ENCODE results near the gene MYH7B.

The MYH7B gene

GRCh38 chr20:34992751-34993417 is 37.2 kb downstream of the MYH7B start:
- no peak for DNase-seq (ENCODE audit: low read depth in 2 of 2)

DNA sequence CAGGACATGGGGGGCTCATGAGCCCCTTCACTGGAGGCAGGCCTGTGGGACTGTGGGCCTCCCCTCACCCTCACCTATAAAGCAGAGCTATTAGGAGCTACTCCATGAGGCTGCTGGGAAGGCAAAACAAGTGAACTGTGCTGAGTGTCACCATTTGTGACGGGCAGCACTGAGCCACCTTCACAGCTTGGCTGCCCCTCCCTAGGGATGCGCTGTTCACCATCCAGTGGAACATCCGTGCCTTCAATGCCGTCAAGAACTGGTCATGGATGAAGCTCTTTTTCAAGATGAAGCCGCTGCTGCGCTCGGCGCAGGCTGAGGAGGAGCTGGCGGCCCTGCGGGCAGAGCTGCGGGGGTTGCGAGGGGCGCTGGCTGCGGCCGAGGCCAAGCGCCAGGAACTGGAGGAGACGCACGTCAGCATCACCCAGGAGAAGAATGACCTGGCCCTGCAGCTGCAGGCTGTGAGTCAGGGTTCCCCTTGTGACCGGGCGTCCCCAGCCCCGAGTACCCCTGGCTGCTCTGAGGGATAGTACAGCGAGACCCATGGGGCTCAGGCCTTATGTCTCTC is 38.4 kb downstream of the MYH7B start:
- DNase-seq (ENCODE audit: low read depth in 2 of 2), result no peak

DNA sequence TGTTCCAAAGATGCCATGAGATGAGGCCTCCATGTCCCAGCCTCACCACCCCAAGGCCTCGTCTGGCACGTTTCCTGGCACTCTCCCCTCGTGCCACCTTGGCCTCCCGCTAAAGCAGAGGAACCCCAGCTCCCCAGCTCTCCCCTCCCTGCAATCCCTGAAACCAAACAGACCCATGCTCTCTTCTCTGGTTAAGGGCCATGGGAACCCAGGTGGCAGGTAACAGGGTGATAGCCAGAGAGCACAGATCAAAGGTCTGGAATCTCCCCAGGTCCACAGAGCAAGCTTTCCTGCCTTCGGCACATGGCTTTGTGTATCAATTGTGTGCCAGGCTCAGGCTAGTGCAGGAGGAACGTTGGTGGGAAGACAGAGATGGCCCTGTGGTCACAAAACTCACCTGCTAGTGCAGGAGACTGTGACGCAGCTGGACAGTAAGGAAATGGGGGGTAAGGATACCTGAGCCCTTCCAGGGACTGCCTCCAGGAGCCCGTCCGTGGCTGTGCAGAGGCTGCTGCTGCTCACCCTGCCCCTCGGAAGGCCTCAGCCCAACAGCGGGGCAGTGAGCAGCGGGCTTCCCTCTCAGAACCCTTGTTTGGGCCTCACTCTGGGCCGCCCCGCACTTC is 39.0 kb downstream of the MYH7B start:
- no peak for DNase-seq (ENCODE audit: low read depth in 2 of 2)

GRCh38 chr20:34995192-34995591 is 39.5 kb downstream of the MYH7B start:
- DNase-seq (ENCODE audit: low read depth in 2 of 2), result no peak

GRCh38 chr20:34995696-34996095 is 40.0 kb downstream of the MYH7B start:
- no peak for DNase-seq (ENCODE audit: low read depth in 2 of 2)

- DNase-seq (ENCODE audit: low read depth in 2 of 2), result no peak
Observed at GRCh38 chr20:34996243-34997028, 40.8 kb downstream of the MYH7B start.

GRCh38 chr20:34997131-34997561 is 41.5 kb downstream of the MYH7B start:
- DNase-seq (ENCODE audit: low read depth in 2 of 2), result no peak

DNA sequence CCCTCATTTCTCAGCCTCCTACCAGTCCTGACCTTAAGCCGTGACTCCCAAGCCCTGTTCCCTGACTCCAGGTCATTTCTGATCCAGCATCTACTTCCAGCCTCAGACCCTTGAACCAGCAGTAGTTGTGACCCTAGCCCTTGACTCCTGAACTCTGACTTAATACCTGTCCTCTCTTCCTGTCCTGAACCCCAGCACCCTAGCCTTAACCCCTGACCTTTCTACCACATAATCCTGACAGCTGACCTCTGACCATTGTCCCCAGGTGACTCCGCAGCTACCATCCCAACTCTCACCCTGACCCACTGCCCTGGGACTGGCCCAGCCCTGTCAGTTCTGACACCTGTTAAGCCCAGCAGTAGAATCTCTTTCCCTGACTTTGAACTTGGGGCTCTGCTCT is 42.1 kb downstream of the MYH7B start:
- no peak for DNase-seq (ENCODE audit: low read depth in 2 of 2)

GRCh38 chr20:34998331-34998950 is 42.8 kb downstream of the MYH7B start:
- DNase-seq (ENCODE audit: low read depth in 2 of 2), result no peak

- DNase-seq (ENCODE audit: low read depth in 2 of 2), result no peak
Observed at GRCh38 chr20:34999021-34999451, 43.4 kb downstream of the MYH7B start.

- no peak for DNase-seq (ENCODE audit: low read depth in 2 of 2)
Observed at GRCh38 chr20:34999782-35000181, 44.1 kb downstream of the MYH7B start.

- DNase-seq (ENCODE audit: low read depth in 2 of 2), result no peak
Observed at GRCh38 chr20:35000311-35000921, 44.7 kb downstream of the MYH7B start.

DNA sequence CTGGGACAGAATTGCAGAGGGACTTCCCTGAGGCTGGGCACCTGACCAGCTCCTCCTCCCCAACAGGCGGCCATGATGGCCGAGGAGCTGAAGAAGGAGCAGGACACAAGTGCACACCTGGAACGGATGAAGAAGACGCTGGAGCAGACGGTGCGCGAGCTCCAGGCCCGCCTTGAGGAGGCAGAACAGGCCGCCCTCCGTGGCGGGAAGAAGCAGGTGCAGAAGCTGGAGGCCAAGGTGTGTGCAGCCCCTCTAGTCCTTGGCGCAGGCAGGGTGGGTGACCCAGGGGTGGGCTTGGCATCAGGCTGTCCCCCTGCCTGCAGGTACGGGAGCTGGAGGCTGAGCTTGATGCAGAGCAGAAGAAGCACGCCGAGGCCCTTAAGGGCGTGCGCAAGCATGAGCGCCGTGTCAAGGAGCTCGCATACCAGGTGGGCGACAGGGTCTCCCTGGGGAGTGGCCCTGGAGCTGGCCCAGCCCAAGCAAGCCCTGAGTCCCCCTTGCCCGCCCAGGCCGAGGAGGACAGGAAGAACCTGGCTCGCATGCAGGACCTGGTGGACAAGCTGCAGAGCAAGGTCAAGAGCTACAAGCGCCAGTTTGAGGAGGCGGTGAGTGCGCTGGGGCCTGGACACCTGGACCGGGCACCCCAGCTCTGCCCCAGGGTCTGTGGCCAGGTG is 45.4 kb downstream of the MYH7B start:
- DNase-seq (ENCODE audit: low read depth in 2 of 2), result no peak

GRCh38 chr20:35001596-35002362 is 46.1 kb downstream of the MYH7B start:
- DNase-seq (ENCODE audit: low read depth in 2 of 2), result no peak

DNA sequence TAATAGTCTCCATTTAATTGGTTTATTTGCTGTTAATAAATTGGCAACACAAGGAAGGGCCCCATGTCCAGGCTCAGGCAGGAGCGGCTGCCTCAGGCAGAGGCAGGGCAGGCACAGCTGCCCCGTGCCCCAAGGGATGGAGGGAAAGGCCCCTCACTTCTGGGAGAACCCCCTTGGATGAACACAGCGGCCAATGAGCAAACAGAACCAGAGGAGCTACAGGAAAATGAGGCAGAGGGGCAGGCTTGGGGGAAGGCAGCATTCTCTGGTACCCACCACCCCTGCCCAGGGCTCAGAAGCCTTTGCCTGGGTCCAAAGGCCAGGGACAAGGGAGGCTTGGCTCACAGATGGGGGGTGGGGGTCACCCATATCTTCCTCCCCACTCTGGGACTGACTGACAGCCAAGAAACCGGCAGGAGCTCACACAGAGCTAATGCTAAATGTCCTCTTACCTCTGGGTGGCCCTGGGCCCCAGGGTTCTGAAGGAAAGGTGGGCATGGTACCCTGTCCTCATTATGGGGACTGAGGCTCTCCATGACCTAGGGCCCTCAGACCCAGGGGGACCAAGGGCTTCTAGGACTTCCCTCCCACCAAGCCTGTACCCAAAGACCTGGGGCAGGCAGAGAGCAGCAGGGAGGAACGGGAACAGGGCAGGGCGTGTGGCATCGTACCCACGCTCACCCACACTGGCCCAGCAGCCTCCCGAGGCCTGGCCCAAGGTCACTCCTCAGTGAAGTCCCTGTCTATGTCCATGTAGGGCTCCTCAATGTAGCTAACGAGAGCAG is 47.0 kb downstream of the MYH7B start:
- DNase-seq (ENCODE audit: low read depth in 2 of 2), result no peak

- no peak for DNase-seq (ENCODE audit: low read depth in 2 of 2)
Observed at GRCh38 chr20:35003211-35004031, 47.8 kb downstream of the MYH7B start.

- DNase-seq (ENCODE audit: low read depth in 2 of 2), result no peak
Observed at GRCh38 chr20:35004051-35004725, 48.5 kb downstream of the MYH7B start.
